Body of pancreas (tissue), 4 donors: ENCODE data around the gene MGAT4A. TPM values are rescaled to one million over a fixed set of nuclear protein-coding genes. Genes with fewer than 3 reads are reported as not detected.
A peak's percentile ranks its signal among the peaks of the same experiment; 100 is the strongest.

ENCODE experiments used
- ATAC-seq: fragments of 150-250 bp; one replicate; pipeline ENCODE4 v1.9.1; 2016
- DNase-seq, 4 donors: peaks; one replicate each; pipeline ENCODE4 v3.0.0-alpha.2; 2019
- H3K27ac ChIP-seq, 4 donors: fragments of 200-600 bp; sonication (generic); 1 replicate in 3 of 4; 2 replicates in 1 of 4; pipeline versions ENCODE4 v1.5.1 to v1.6.1; 2016 to 2019; ENCODE audit warnings: mild to moderate bottlenecking in 1 of 4, mixed read lengths in 1 of 4, moderate library complexity in 1 of 4
- H3K27me3 ChIP-seq, 2 donors: fragments of 200-600 bp; sonication (generic); one replicate each; pipeline ENCODE4 v1.6.0; 2016; ENCODE audit warnings: mild to moderate bottlenecking in 1 of 2
- H3K36me3 ChIP-seq, 2 donors: fragments of 200-600 bp; sonication (generic); replicated peaks in 1 of 2; 2 replicates each; pipeline ENCODE4 v1.5.1; 2016; ENCODE audit warnings: low read depth in 2 of 2; ENCODE audit not compliant: insufficient read depth in 1 of 2
- H3K4me1 ChIP-seq: fragments of 200-600 bp; sonication (generic); one replicate; pipeline ENCODE4 v1.6.0; 2016
- H3K4me3 ChIP-seq, 2 donors: fragments of 200-600 bp; sonication (generic); 1 replicate in 1 of 2; 2 replicates in 1 of 2; pipeline ENCODE4 v1.5.1; 2016 to 2019
- H3K9me3 ChIP-seq, 3 donors: fragments of 200-600 bp; sonication (generic); 1 replicate in 2 of 3; 2 replicates in 1 of 3; pipeline ENCODE4 v1.5.1; 2016
- POLR2A ChIP-seq, 3 donors: fragments of 450-650 bp; IDR thresholded peaks; one replicate each; pipeline ENCODE4 v1.6.1; 2016; ENCODE audit warnings: antibody characterized with exemption in 3 of 3, mild to moderate bottlenecking in 2 of 3
- WGBS, 2 donors: methylation state at CpG; one replicate each; pipeline ENCODE4 v1.1.5; 2017; 5-methylcytosine and 5-hydroxymethylcytosine counted together
- intact Hi-C: fragments of 100-400 bp; cut with DNase I; formaldehyde crosslinking; loops from one replicate; pipeline ENCODE4 v1.15.1; 2023
- total RNA-seq, 2 donors: library from RNA; depleted of rRNA; stranded (reverse); fragments of >200 nt; gene quantifications; one replicate each; pipeline ENCODE4 v1.1.0, GENCODE V29; 2016
- TF ChIP-seq, protein P1 (sequence below), 7 experiments: fragments of 450-650 bp in 4 of 7; fragments of 200-600 bp in 3 of 7; sonication (generic) in 3 of 7; IDR thresholded peaks; one replicate each; pipeline ENCODE4 v1.5.1; 2016 to 2019; ENCODE audit warnings: antibody characterized with exemption in 7 of 7

The MGAT4A gene
- total RNA-seq, 2 donors from 2014 or later: 40.5 to 72.4 TPM

DNA sequence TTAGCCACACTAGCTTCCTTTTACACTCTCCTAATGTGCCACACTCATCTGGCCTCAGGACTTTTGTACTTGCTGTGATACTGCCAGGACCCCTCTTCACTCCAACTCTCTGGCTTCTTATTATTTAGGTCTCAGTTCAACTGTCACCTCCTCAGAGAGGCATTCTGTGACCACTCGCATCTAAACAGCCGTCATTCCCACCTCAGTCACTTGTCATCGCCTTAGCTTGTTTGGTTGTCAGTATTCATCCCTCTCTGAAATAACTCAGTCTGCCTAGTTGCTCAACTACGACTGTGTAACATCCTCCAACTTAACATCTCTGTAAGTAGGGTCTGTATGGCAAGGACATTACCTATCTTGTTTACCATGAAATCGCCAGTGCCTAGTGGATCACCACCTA lies 27.2 kb downstream of the MGAT4A start:
- Histone ChIP-seq H3K27ac (peak overlapping the region; percentile 13 to 89 (median 82)), H3K4me3 (no peak overlapping the region), H3K27me3 (no peaks in the 10 kb centered on the region), H3K4me1 (peaks cover 96% of the 10 kb centered on the region), H3K36me3 (no peaks in the 10 kb centered on the region), H3K9me3 (no peaks in the 10 kb centered on the region)
- no peak for TF ChIP-seq POLR2A (IDR thresholded peaks at IDR 0.05)
- TF ChIP-seq, protein P1, sequence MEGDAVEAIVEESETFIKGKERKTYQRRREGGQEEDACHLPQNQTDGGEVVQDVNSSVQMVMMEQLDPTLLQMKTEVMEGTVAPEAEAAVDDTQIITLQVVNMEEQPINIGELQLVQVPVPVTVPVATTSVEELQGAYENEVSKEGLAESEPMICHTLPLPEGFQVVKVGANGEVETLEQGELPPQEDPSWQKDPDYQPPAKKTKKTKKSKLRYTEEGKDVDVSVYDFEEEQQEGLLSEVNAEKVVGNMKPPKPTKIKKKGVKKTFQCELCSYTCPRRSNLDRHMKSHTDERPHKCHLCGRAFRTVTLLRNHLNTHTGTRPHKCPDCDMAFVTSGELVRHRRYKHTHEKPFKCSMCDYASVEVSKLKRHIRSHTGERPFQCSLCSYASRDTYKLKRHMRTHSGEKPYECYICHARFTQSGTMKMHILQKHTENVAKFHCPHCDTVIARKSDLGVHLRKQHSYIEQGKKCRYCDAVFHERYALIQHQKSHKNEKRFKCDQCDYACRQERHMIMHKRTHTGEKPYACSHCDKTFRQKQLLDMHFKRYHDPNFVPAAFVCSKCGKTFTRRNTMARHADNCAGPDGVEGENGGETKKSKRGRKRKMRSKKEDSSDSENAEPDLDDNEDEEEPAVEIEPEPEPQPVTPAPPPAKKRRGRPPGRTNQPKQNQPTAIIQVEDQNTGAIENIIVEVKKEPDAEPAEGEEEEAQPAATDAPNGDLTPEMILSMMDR (IDR thresholded peaks at IDR 0.05): no peak
- 62 to 68% methylated on average over 5 of the region's 5 CpGs for WGBS, 2 donors
- intact Hi-C loops: no loop called here
- no peak for ATAC-seq
- DNase-seq: no peak

DNA sequence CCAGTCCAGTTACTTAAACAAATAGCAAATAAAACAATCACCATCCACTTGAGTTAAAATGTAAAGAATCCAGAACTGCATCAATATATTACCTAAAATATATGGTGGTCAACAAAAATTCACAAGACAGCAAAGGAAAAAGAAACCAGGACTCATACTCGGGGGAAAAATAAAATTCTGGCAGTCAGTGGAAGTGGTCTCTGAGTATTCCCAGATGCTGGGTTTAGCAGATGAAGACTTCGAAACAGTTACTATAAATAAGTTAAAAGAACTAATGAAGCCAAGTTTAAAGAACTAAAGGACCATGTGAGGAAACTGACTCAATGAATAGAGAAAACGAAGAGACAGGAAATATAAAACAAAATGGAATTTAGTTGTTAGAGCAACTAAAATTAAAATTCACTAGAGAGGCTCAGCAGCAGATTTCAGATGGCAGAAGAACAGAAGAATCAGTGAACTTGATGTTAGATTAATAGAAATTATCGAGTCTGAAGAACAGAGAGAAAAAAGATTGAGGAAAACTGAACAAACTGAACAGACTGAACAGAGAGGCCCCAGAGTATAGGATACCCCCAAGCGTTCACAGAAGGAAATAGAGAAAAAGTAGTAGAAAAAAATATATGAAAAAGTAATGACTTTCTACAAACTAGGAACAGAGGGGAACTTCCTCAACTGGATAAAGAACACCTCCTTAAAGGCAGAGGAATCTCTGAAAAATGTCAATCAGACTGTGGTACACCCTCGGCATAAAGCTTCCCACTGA lies 27.9 kb downstream of the MGAT4A start:
- intact Hi-C loops: no loop called here
- DNase-seq (no peak), ATAC-seq (no peak)
- 34 to 41% methylated on average over 6 of the region's 6 CpGs for WGBS, 2 donors
- Histone ChIP-seq H3K9me3 (no peaks in the 10 kb centered on the region), H3K36me3 (no peaks in the 10 kb centered on the region), H3K27ac (peak overlapping the region; percentile 74 to 89 (median 82)), H3K4me1 (peaks cover 95% of the 10 kb centered on the region), H3K27me3 (no peaks in the 10 kb centered on the region), H3K4me3 (no peak overlapping the region)
- TF ChIP-seq, protein P1 (IDR thresholded peaks at IDR 0.05): no peak
- TF ChIP-seq POLR2A (IDR thresholded peaks at IDR 0.05): no peak

DNA sequence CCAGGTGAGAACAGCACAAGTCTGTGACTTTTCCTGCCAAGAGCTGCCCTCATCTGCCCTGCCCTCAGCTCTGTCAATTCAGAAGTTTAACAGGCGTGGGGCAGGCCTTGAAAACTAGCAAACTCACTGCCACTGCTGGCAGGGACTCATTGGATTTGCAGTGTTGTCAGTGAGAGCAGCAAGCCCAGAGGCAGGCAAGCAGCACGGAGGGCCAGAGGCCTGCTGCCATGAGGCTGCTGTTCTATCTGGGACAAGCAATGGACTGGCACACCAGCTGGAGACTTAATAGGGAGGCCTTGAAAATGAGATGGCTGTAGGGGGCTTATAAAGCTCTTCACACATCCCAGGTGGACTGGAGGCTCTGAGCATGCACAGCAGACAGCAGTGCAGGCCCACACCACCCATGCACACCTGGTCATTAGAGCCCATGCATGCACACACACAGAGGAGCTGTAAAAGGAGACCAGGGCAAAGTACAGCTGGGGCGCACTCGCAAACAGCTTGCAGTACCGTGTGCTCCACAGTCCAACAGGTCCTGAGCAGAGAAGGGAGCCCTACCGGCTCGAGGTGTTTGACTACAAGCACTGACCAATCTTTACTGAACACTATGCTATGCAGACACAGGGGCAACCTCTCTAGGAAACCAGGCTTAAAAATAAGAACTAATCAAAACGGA lies 28.7 kb downstream of the MGAT4A start:
- 6 to 21% methylated on average over 7 to 8 of the region's 8 CpGs for WGBS, 2 donors
- peak; percentile 76 for ATAC-seq
- H3K4me3 ChIP-seq: no peak overlapping the region
- intact Hi-C loops: no loop called here
- peak; percentile 83 to 90 (median 88) for DNase-seq
- H3K27me3 ChIP-seq: no peaks in the 10 kb centered on the region
- peak overlapping the region; percentile 74 to 89 (median 82) for H3K27ac ChIP-seq
- TF ChIP-seq POLR2A (IDR thresholded peaks at IDR 0.05): peak in 2 of 3 donors; percentile 72 to 75
- TF ChIP-seq, protein P1 (IDR thresholded peaks at IDR 0.05): no peak
- H3K9me3 ChIP-seq: no peaks in the 10 kb centered on the region
- H3K36me3 ChIP-seq: no peaks in the 10 kb centered on the region
- H3K4me1 ChIP-seq: peaks cover 93% of the 10 kb centered on the region

DNA sequence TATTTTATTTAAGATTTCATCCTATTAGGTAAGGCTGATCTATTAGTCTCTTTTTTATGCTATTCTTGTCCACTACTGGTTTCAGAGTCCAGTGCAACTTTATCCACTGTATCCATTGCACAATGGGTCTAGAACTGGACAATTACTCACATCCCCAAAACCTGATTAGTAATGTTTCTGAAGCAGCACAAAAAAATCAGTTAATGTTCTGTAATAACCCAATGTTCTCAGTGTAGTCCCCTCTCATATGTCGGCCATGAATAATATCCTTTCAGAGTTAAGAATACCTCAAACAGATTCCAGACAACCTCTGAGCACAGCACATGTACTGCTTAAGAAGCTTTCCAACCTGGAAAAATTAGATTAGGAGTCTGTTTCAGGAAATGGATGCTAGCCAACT lies 29.7 kb downstream of the MGAT4A start:
- H3K4me1 ChIP-seq: peaks cover 95% of the 10 kb centered on the region
- TF ChIP-seq, protein P1 (IDR thresholded peaks at IDR 0.05): no peak
- no peak for TF ChIP-seq POLR2A (IDR thresholded peaks at IDR 0.05)
- no peaks in the 10 kb centered on the region for H3K36me3 ChIP-seq
- no peaks in the 10 kb centered on the region for H3K9me3 ChIP-seq
- no peak for DNase-seq
- peak; percentile 33 for ATAC-seq
- intact Hi-C loops: no loop called here
- no peak overlapping the region for H3K4me3 ChIP-seq
- 9 to 17% methylated on average over 1 of the region's 1 CpG for WGBS, 2 donors
- no peaks in the 10 kb centered on the region for H3K27me3 ChIP-seq
- peak overlapping the region; percentile 74 to 89 (median 82) for H3K27ac ChIP-seq
